ENCODE results near the gene DZIP1. TPM values are rescaled to one million over a fixed set of nuclear protein-coding genes. Genes with fewer than 3 reads are reported as not detected.
"Not testable (repeated sequence)": the region's sequence is repeated elsewhere in the genome, so short reads cannot be mapped to it uniquely, and the experiment has no call there.

The DZIP1 gene
- total RNA-seq, 1 donor from 2014 or later: 11.0 TPM

GRCh38 chr13:95676105-95676761 lies 31.7 kb upstream of the DZIP1 start:
- Histone ChIP-seq H3K36me3 (ENCODE audit: control insufficient read depth in 3 of 3, insufficient read depth in 3 of 3, low read length in 3 of 3) (peaks cover 0 to 3% (median 0%) of the 10 kb centered on the region in 3 donors), H3K4me3 (ENCODE audit: low read length in 3 of 3) (peak overlapping the region; percentile 93 to 96 (median 94)), H3K27ac (ENCODE audit: low read depth, low read length) (peak overlapping the region; percentile 94), H3K4me1 (ENCODE audit: control insufficient read depth in 3 of 3, insufficient read depth in 3 of 3, low read length in 3 of 3) (peaks cover 8 to 33% (median 18%) of the 10 kb centered on the region in 3 donors), H3K9me3 (ENCODE audit: control insufficient read depth in 3 of 3, low read length in 3 of 3) (peaks cover 0 to 4% (median 3%) of the 10 kb centered on the region in 3 donors), H3K27me3 (ENCODE audit: control insufficient read depth in 3 of 3, insufficient read depth in 3 of 3, low read length in 3 of 3) (no peaks in the 10 kb centered on the region), H3K9ac (ENCODE audit: low read depth in 1 of 3, low read length in 3 of 3) (peak overlapping the region; percentile 94 to 97 (median 96))

DNA sequence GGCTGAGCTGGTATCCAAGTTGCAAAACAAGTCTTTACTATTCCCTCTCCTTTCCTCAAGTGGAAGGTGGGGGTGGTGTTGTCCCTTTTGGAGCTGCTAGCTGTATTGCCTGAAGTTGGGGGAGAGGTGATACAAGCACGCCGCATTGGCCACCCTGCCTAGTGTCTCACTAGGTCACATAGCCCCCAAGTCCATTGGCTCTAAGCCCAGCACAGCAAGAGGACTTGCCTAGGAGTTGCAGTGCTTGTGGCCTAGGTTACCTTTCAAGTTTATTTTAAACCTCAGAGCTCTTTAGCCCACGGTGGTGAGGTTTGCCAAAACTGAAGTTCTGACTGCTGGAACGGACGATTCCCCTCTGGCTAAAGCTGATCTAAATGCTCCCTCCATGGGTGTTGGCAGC lies 27.1 kb upstream of the DZIP1 start:
- Histone ChIP-seq H3K4me3 (ENCODE audit: low read length in 3 of 3) (peak overlapping the region in 1 of 3 donors; percentile 17), H3K27me3 (ENCODE audit: control insufficient read depth in 3 of 3, insufficient read depth in 3 of 3, low read length in 3 of 3) (no peaks in the 10 kb centered on the region), H3K27ac (ENCODE audit: low read depth, low read length) (no peak overlapping the region), H3K9me3 (ENCODE audit: control insufficient read depth in 3 of 3, low read length in 3 of 3) (peaks cover 0 to 7% (median 4%) of the 10 kb centered on the region in 3 donors), H3K9ac (ENCODE audit: low read depth in 1 of 3, low read length in 3 of 3) (no peak overlapping the region), H3K4me1 (ENCODE audit: control insufficient read depth in 3 of 3, insufficient read depth in 3 of 3, low read length in 3 of 3) (peaks cover 0 to 12% (median 10%) of the 10 kb centered on the region in 3 donors), H3K36me3 (ENCODE audit: control insufficient read depth in 3 of 3, insufficient read depth in 3 of 3, low read length in 3 of 3) (peaks cover 0 to 3% (median 0%) of the 10 kb centered on the region in 3 donors)

DNA sequence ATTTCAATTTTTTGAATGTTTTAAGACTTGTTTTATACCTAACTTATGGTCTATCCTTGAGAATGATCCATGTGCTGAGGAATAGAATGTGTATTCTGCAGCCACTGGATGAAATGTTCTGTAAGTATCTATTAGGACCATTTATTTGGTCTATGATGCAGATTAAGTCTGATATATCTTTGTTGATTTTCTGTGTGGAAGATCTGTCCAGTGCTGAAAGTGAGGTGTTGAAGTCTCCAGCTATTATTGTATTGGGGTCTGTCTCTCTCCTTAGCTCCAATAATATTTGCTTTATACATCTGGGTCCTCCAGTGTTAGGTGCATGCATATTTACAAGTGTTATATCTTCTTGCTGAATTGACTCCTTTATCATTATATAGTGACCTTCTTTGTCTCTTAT lies 22.7 kb upstream of the DZIP1 start:
- H3K4me1 ChIP-seq (ENCODE audit: control insufficient read depth in 3 of 3, insufficient read depth in 3 of 3, low read length in 3 of 3); H3K9ac ChIP-seq (ENCODE audit: low read depth in 1 of 3, low read length in 3 of 3); H3K9me3 ChIP-seq (ENCODE audit: control insufficient read depth in 3 of 3, low read length in 3 of 3): not testable (repeated sequence)

DNA sequence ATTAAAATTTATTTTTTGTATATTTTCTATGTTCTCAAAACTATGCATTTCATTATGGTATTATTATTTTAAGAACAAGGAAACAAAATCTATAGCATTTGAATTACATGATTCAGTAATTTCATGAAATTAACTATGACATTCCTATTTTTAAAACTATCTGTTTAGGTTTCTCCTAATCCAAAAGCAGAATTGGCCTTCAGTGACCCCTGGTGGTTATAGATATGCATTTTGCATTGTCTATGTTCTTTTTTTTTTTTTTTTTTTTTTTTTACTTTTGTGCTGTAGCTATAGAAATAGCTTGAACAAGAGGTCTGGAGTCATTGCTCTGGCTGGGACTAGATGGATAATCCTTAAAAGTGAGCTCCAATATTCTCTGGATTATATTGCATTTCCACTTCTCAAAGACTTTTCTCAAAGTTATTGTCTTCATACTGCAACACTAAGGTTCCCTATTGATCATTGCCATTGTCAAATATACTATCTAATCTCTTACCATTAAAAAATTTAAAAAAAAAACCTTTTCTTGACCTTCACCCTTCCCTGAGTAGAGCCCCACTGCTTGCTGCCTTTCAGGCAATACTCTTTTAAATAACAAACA lies 16.6 kb upstream of the DZIP1 start:
- H3K27ac ChIP-seq (ENCODE audit: low read depth, low read length): no peak overlapping the region
- H3K27me3 ChIP-seq (ENCODE audit: control insufficient read depth in 3 of 3, insufficient read depth in 3 of 3, low read length in 3 of 3): no peaks in the 10 kb centered on the region
- no peak overlapping the region for H3K4me3 ChIP-seq (ENCODE audit: low read length in 3 of 3)
- H3K4me1 ChIP-seq (ENCODE audit: control insufficient read depth in 3 of 3, insufficient read depth in 3 of 3, low read length in 3 of 3): no peaks in the 10 kb centered on the region
- H3K36me3 ChIP-seq (ENCODE audit: control insufficient read depth in 3 of 3, insufficient read depth in 3 of 3, low read length in 3 of 3): no peaks in the 10 kb centered on the region
- no peak overlapping the region for H3K9ac ChIP-seq (ENCODE audit: low read depth in 1 of 3, low read length in 3 of 3)
- no peaks in the 10 kb centered on the region for H3K9me3 ChIP-seq (ENCODE audit: control insufficient read depth in 3 of 3, low read length in 3 of 3)

More for the DNA sequence above, 22.7 kb upstream of the DZIP1 start:
- H3K36me3 ChIP-seq (ENCODE audit: control insufficient read depth in 3 of 3, insufficient read depth in 3 of 3, low read length in 3 of 3); H3K4me3 ChIP-seq (ENCODE audit: low read length in 3 of 3); H3K27me3 ChIP-seq (ENCODE audit: control insufficient read depth in 3 of 3, insufficient read depth in 3 of 3, low read length in 3 of 3); H3K27ac ChIP-seq (ENCODE audit: low read depth, low read length): not testable (repeated sequence)

GRCh38 chr13:95659500-95659899 lies 15.0 kb upstream of the DZIP1 start:
- Histone ChIP-seq H3K9ac (ENCODE audit: low read depth in 1 of 3, low read length in 3 of 3) (no peak overlapping the region), H3K4me3 (ENCODE audit: low read length in 3 of 3) (no peak overlapping the region), H3K27me3 (ENCODE audit: control insufficient read depth in 3 of 3, insufficient read depth in 3 of 3, low read length in 3 of 3) (no peaks in the 10 kb centered on the region), H3K27ac (ENCODE audit: low read depth, low read length) (no peak overlapping the region), H3K9me3 (ENCODE audit: control insufficient read depth in 3 of 3, low read length in 3 of 3) (no peaks in the 10 kb centered on the region), H3K4me1 (ENCODE audit: control insufficient read depth in 3 of 3, insufficient read depth in 3 of 3, low read length in 3 of 3) (no peaks in the 10 kb centered on the region), H3K36me3 (ENCODE audit: control insufficient read depth in 3 of 3, insufficient read depth in 3 of 3, low read length in 3 of 3) (no peaks in the 10 kb centered on the region)

- Histone ChIP-seq H3K4me1 (ENCODE audit: control insufficient read depth in 3 of 3, insufficient read depth in 3 of 3, low read length in 3 of 3) (no peaks in the 10 kb centered on the region), H3K27ac (ENCODE audit: low read depth, low read length) (no peak overlapping the region), H3K9me3 (ENCODE audit: control insufficient read depth in 3 of 3, low read length in 3 of 3) (no peaks in the 10 kb centered on the region), H3K36me3 (ENCODE audit: control insufficient read depth in 3 of 3, insufficient read depth in 3 of 3, low read length in 3 of 3) (no peaks in the 10 kb centered on the region), H3K9ac (ENCODE audit: low read depth in 1 of 3, low read length in 3 of 3) (no peak overlapping the region), H3K4me3 (ENCODE audit: low read length in 3 of 3) (no peak overlapping the region), H3K27me3 (ENCODE audit: control insufficient read depth in 3 of 3, insufficient read depth in 3 of 3, low read length in 3 of 3) (no peaks in the 10 kb centered on the region)
Measured at GRCh38 chr13:95656386-95657015, 12.0 kb upstream of the DZIP1 start.

- no peaks in the 10 kb centered on the region for H3K27me3 ChIP-seq (ENCODE audit: control insufficient read depth in 3 of 3, insufficient read depth in 3 of 3, low read length in 3 of 3)
- no peaks in the 10 kb centered on the region for H3K9me3 ChIP-seq (ENCODE audit: control insufficient read depth in 3 of 3, low read length in 3 of 3)
- no peaks in the 10 kb centered on the region for H3K4me1 ChIP-seq (ENCODE audit: control insufficient read depth in 3 of 3, insufficient read depth in 3 of 3, low read length in 3 of 3)
- no peaks in the 10 kb centered on the region for H3K36me3 ChIP-seq (ENCODE audit: control insufficient read depth in 3 of 3, insufficient read depth in 3 of 3, low read length in 3 of 3)
- H3K9ac ChIP-seq (ENCODE audit: low read depth in 1 of 3, low read length in 3 of 3): no peak overlapping the region
- H3K27ac ChIP-seq (ENCODE audit: low read depth, low read length): no peak overlapping the region
- no peak overlapping the region for H3K4me3 ChIP-seq (ENCODE audit: low read length in 3 of 3)
Measured at GRCh38 chr13:95652821-95653220, 8.3 kb upstream of the DZIP1 start.

DNA sequence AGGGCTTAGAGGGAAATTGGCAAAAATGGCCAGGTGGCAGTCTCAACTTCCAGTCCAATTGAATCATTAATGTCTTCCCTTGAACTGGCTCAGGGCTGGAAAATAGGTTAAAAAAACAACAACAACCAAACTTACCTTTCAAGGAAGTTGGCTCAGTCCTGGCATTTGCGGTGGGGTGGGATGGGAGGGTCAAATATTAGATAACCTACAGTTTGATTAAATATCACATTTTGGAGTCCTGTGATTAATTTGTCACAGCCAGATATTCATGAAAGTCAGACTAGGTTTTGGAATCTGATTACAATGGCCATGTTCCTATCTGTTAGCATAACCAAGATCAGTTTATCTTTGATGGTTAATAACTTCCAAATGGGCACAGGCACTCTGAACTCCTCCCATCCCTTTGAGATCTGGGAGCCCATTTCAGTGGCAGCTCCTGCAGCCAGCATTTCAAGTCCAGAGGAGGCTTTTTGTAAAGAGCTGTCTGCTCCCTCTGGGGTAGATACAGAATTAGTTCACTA lies 7.8 kb upstream of the DZIP1 start:
- no peak overlapping the region for H3K4me3 ChIP-seq (ENCODE audit: low read length in 3 of 3)
- H3K27me3 ChIP-seq (ENCODE audit: control insufficient read depth in 3 of 3, insufficient read depth in 3 of 3, low read length in 3 of 3): no peaks in the 10 kb centered on the region
- H3K9me3 ChIP-seq (ENCODE audit: control insufficient read depth in 3 of 3, low read length in 3 of 3): no peaks in the 10 kb centered on the region
- H3K4me1 ChIP-seq (ENCODE audit: control insufficient read depth in 3 of 3, insufficient read depth in 3 of 3, low read length in 3 of 3): no peaks in the 10 kb centered on the region
- H3K27ac ChIP-seq (ENCODE audit: low read depth, low read length): no peak overlapping the region
- H3K9ac ChIP-seq (ENCODE audit: low read depth in 1 of 3, low read length in 3 of 3): no peak overlapping the region
- no peaks in the 10 kb centered on the region for H3K36me3 ChIP-seq (ENCODE audit: control insufficient read depth in 3 of 3, insufficient read depth in 3 of 3, low read length in 3 of 3)

DNA sequence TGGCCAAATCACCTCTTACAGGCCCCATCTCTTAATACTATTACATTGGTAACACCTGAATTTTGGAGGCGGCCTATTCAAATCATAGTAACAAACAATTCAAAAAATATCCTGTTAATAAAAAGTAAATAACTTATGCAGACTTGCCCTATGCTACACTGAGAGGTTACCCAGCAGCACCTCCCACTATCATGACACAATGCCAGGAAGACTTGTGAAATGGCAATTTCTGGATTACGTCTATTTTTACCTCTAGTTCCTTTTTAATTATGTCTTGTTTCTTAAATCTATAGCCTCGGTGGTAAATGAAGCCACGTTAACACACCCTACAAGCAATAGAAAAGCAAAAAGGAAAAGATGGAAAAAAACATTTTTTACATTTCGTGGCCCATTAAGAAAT lies 6.2 kb upstream of the DZIP1 start:
- Histone ChIP-seq H3K9ac (ENCODE audit: low read depth in 1 of 3, low read length in 3 of 3) (no peak overlapping the region), H3K4me1 (ENCODE audit: control insufficient read depth in 3 of 3, insufficient read depth in 3 of 3, low read length in 3 of 3) (no peaks in the 10 kb centered on the region), H3K27me3 (ENCODE audit: control insufficient read depth in 3 of 3, insufficient read depth in 3 of 3, low read length in 3 of 3) (no peaks in the 10 kb centered on the region), H3K9me3 (ENCODE audit: control insufficient read depth in 3 of 3, low read length in 3 of 3) (no peaks in the 10 kb centered on the region), H3K4me3 (ENCODE audit: low read length in 3 of 3) (no peak overlapping the region), H3K27ac (ENCODE audit: low read depth, low read length) (no peak overlapping the region), H3K36me3 (ENCODE audit: control insufficient read depth in 3 of 3, insufficient read depth in 3 of 3, low read length in 3 of 3) (no peaks in the 10 kb centered on the region)

DNA sequence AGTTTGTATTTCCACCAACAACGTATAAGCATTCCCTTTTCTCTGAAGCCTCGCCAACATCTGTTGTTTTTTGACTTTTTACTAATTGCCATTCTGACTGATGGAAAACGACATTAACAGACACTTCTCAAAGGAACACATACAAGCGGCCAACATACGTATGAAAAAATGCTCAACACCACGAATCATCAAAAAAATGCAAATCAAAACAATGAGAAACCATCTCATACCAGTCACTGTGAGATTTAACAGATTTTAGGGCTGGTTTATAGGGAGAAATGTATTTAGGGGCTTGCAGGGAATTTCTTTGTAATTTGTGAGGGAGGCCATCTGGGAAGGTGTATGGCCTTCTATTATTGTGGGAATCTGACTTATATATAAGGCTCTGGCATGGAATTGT lies 2.8 kb upstream of the DZIP1 start:
- Histone ChIP-seq H3K27me3 (ENCODE audit: control insufficient read depth in 3 of 3, insufficient read depth in 3 of 3, low read length in 3 of 3) (peaks cover 0 to 8% (median 6%) of the 10 kb centered on the region in 3 donors), H3K9me3 (ENCODE audit: control insufficient read depth in 3 of 3, low read length in 3 of 3) (no peaks in the 10 kb centered on the region), H3K4me3 (ENCODE audit: low read length in 3 of 3) (no peak overlapping the region)

More for the DNA sequence above, 2.8 kb upstream of the DZIP1 start:
- Histone ChIP-seq H3K27ac (ENCODE audit: low read depth, low read length) (no peak overlapping the region), H3K9ac (ENCODE audit: low read depth in 1 of 3, low read length in 3 of 3) (no peak overlapping the region), H3K4me1 (ENCODE audit: control insufficient read depth in 3 of 3, insufficient read depth in 3 of 3, low read length in 3 of 3) (peaks cover 4 to 14% (median 6%) of the 10 kb centered on the region in 3 donors), H3K36me3 (ENCODE audit: control insufficient read depth in 3 of 3, insufficient read depth in 3 of 3, low read length in 3 of 3) (no peaks in the 10 kb centered on the region)

Measured in skeletal muscle tissue (tissue), 4 donors.